Activated CD4-positive, alpha-beta T cell treated with anti-CD3 and anti-CD28 coated beads for 1 hour (primary cell): ENCODE results near the gene RBBP6.
A peak's percentile ranks its signal among the peaks of the same experiment; 100 is the strongest.

ENCODE experiments used
- DNase-seq: peaks from one replicate; pipeline ENCODE4 v3.0.0-alpha.2; 2020

Gene RBBP6

DNA sequence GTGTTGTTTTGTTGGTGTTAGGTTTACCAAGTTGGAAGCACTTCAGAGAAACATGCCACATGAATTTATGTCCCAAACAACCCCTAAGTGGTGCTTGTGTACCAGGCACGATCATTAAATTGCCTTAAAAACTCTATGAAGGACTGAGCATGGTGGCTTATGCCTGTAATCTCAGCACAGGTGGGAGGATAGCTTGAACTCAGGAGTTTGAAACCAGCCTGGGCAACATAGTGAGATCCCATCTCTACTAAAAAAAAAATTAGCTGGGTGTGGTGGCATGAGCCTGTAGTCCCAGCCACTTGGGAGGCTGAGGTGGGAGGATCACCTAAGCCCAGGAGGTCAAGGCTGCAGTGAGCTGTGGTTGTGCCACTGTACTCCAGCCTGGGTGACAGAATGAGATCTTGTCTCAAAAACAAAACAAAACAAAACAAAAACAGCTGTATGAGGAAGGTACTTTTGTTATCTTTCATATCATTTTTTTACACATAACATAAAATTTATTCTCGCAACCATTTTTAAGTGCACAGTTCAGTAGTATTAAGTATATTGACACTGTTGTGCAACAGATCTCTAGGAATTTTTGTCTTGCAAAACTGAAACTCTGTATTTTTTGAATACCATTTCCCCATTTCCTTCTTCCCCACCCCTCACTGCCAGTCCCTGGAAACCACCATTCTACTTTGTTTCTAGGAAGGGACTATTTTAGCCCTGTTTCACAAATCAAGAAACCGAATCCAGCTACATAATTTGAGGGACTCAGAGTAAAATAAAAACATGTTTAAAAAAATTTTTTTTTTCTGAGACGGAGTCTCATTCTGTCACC is 14.3 kb upstream of the RBBP6 start:
- no peak for DNase-seq

DNA sequence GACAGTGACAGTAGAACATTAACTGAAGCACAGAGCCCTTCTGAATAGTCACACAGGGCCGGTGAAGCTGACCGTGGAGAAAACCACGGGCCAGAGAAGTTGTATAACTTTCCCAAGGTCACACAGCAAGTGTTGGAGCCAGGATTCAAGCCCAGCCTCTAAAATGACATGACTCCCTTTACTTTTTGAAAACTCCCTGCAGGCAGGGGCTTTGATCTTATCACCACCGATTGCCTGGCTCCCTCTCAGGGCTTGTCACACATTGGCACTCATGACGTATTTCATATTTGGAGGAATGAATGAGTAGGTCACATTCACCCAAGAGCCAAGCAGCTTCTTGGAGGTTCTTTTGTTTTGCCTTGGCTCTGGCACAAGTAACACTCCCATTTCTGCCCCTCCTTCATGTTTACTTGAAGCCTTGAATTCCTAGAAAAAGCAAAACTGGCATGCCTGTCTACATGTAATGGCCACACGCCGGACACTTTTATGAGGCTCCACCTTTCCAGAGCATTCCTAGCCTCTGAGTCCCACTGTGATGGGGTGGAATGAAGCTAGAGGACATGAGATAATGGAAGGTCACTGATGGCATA is 13.3 kb upstream of the RBBP6 start:
- DNase-seq = no peak

DNA sequence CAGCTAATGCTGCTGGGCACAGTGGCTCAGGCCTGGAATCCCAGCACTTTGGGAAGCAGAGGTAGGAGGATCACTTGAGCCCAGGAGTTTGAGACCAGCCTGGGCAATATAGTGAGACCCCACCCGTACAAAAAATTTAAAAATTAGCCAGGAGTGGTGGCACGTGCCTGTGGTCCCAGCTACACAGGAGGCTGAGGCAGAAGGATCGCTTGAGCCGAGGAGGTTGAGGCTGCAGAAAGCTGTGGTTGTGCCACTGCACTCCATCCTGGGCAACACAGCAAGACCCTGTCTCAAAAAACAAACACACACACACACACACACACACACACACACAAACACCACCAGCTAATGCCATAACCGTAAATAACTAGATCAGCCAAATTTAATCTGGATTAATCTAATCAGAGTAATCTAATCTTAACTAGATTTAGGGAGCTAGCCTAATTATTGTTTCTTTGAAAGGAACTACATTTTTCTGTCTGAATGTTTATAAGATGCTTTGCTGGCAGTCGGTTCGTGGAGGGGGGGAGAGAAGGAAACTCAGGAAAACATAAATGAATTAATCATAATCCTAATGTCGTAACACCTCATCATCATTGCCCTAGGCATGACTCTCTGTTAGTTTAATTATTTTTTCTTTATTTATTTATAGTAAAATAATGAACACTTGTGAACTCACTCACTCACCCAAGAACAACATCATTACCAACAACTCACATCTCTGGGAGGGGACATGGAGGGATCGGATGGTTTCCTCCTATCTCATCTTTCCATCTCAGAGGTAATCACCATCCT is 12.5 kb upstream of the RBBP6 start:
- no peak for DNase-seq

DNA sequence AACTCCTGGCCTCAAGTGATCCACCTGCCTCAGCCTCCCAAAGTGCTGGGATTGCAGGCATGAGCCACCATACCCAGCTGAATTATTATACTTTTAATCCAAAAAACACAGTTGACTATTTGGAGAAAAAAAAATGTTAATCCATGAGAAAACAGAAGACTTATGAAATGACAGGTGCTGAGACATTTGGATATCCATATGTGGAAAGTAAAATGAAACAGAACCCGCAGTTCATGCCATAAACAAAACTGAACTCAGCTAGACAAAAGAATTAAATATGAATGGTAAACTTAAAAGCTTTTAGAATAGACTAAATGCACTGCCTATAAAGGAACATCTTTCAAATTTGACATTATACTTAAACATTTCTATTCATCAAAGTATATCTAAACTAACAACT is 8.2 kb upstream of the RBBP6 start:
- DNase-seq = no peak

DNA sequence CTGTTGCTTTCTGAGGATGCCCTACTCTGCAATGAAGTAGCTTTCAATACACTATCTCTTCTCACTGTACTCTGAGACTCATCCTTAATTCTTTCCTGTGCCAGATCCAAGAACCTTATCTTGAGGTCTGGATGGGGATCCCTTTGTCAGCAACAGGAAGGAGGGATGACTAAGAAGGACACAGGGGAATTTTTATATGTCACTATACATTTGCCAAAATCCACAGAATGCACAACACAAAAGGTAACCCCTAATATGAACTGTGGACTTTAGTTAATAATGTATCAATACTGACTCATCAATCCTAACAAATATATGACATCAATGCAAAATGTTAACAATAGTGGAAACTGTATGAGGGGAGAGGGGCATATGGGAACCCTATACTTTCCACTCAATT is 4.7 kb upstream of the RBBP6 start:
- no peak for DNase-seq

DNA sequence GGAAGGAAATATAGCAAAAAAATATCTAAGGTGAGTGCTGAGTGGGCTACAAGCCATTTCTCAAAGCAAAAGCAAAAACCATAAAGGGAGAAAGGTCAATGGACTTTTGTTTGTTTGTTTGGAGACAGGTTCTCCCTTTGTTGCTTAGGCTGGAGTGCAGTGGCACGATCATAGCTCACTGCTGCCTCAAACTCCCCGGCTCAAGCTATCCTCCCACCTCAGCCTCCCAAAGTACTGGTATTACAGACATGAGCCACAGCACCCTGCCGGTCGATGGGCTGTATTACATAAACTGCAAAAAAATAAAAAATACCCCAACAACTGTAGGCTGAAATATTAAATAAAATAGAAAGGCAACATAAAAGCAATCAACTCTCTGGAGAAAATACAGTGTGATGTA is 3.5 kb upstream of the RBBP6 start:
- DNase-seq = no peak

DNA sequence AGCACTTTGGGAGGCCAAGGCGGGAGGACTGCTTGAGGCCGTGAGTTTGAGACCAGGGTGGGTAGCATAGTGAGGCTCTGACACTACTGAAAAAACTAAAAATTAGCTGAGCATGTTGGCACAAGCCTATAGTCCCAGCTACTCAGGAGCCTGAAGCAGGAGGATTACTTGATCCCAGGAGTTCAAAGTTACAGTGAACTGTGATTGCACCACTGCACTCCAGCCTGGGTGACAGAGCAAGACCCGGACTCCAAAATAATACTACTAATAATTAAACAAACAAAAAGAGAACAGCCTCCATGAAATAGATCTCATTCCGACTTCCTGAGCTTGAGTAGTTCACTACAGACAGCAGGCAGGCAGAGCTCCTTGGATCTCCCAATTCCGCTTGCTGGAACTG is 2.7 kb upstream of the RBBP6 start:
- DNase-seq = no peak

DNA sequence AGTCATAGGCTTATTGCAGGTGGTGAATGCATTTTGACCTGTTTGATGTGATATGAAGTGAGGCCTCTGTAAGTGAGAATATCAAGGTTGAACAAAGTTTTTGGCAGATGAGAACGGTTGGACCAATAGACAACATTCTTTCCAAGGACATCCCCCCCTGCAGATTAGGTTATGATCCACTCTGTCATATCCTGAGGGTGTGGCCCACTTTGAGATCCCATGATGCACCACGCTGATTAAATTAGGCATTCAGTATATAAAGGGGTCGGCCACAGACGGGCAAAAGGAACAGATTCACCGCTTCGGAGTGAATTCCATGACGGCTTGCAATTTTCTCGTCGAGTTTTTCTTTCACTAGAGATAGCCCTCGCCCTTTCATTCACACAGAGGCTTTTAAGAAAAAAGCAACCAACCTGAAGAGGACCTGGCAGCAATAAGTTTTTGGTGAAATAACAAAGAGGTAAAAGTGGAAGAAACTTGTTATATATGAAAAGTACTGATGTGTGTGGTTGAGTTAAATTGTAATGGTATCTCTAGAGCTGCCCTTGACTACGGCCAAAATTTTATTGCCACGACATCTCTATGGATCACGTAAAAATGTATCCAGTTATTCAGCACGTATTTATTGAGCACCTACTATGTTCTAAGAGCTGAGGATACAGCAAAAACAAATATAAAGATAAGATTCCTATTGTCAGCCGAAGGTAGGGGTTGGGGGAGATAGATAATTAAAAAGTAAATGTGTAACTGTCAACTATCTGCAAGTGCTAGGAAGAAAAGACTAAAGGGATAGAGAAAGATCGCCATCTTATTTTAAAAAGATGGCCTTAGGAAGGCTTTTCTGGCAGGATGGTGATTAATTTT is 1.7 kb upstream of the RBBP6 start:
- DNase-seq = no peak

DNA sequence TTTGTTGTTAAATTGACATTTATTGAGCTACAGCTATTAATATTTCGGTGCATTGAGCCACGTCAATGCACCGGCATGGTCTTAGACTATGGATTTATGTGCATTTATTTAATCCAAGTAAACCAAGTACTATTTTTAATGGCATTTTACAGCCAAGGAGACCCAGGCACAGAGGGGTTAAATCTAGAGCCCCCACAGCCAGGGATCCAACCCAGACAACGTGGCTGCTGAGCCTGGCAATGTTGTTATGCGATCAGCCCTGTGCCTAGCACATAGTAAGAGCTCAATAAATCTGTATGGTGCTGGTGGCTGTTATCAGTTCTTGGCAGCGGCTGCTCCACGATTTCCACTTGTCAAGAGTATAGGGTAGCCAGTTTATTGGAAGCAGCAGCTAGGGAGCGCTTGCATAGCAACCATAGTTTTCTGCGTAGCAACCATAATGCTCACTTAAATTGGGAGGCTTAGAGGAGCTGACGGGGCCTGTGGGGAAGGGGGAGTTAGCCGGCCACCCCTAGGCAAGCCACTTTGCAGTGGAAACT is 541 bp upstream of the RBBP6 start:
- DNase-seq = no peak

DNA sequence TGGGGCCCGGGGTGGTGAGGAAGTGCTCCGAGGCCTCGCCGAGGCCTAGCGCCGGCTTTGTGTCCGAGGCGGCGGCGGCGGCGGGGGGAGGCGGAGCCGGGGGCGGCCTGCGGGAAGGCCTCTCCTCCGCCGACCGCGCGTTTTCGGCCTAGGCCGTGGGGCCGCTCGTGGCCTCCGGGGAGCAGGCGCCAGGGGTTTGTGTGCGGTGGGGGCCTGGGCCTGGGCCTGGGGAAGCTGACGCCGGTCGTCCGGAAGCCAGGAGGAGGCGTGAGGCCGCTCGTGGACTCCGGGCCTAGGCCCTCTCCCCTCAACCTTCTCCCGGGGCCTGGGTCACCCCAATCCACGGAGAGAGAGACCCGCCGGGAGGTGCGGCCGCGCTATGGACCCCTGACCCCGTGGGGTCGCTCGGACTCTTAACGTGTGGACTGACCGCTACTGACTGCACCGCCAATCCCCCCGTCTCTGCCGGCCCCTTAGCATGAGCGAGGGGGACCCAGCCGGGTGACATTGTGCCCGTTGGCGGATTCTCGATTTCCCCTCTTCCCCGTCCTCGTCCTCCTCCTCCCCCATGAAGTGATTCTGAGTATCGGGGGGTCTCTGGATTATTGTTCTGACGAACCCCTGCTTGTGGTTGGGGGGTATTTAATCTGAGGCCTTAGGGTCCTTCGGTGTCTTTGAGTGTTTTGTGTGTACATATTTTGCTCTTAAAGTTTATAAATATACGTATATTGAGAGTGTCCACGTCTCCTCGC is 660 bp downstream of the RBBP6 start:
- DNase-seq = peak; percentile 32

DNA sequence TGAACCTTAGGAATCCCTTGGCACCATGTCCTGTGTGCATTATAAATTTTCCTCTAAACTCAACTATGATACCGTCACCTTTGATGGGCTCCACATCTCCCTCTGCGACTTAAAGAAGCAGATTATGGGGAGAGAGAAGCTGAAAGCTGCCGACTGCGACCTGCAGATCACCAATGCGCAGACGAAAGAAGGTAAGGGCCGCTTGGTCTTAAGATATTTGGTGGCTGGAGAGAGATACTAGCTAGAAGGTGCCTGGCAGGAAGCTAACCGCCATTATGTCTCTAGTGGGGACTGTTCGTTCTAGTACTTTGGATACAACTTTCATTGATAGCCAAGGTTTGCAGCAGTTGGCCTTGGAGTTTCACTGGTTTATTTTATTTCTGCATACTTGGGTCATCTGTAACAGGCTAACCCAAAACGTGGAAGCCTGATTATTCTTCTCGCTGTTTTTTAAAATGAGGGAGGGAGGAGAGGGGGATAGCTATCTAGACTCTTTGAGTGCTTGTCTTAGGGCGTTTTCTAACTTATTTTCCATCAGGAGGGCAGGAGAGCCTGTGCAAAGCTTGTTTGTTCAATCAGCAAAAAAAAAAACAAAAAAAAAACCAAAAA is 1.3 kb downstream of the RBBP6 start:
- DNase-seq = no peak

DNA sequence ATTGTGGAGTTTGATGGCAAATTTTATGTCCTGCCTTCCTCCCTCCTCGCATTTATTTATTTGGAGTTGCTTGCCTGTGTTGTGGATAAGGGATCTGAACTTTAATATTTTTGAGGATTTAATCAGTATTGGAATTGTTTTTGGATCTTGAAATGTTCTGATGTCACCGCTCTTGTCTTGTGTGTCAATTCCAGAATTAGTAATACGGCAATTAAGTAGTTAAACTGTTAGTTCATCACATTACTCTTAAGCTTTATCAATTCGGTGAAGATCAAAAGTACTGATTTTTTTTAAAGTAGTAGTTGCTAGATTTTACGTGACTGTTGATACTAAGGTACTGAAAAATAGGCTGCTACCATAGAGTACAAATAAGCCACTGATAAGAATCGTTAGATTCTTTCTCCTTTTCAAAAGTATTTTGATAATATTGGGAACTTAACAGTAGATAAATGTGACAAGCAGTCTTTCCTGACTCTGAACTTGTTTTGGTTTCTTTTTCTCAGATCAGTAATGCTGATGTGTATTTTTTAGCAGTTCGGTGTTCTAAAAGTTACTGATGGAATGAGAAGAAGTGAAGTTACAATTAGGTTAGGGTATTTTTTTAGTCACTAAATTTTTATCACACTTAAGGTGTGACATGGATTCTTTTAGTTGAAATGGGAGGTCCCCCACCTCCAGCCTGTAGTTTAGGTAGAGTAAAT is 2.0 kb downstream of the RBBP6 start:
- no peak for DNase-seq

DNA sequence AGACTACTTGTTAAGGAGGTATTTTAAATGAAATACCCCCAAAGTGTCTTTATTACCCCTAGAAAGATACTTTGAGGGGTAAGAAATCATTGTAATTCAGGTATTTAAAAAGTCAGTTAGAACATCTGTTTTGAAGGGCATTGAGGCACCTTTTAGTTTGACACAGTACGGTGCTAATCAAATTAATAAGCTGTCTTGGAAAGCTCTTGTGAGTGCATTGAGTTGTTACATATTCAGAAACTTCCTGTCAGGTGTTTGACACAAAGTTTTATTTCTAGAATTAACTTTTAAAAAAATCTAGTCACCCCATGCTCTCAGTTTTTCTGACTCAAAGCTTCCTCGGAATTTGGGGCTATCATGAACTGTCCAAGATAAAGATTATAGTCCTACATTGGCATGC is 4.6 kb downstream of the RBBP6 start:
- DNase-seq = no peak

DNA sequence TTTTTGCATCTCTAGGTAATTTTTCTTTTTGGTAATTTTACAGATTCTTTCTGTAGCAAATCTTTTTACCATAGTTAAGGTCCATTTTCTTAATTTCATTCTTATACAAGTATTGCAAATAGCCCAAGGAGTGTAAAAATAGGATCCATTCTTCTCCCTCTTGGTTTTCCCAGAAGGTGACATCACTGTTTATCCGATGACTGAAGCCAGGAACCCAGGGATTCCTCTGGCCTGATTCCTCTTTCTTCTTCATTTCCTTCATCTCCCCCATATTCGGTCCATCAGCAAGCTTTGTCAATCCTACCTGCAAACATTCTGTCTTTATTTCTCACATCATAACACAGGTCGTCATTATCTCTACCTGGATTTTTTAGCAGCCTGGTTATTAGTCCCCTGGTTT is 5.3 kb downstream of the RBBP6 start:
- DNase-seq = no peak

DNA sequence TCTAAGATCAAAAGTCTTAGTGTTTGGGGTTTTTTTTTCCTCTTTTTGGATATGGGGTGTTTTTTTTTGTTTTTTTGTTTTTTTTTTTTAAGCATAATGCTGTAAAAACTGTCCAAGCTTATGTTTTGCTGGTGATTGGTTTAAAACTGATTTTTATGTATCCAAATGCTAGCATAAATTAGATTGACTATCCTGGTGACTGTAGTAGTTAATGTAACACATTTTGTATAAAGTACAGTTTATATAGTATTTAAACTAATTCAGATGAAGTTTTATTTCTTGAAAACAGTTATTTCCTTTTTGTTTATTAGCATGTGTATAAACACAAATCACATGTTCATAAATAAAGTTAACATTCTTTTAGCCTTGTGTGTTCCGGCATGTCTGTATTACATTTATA is 10.9 kb downstream of the RBBP6 start:
- no peak for DNase-seq

DNA sequence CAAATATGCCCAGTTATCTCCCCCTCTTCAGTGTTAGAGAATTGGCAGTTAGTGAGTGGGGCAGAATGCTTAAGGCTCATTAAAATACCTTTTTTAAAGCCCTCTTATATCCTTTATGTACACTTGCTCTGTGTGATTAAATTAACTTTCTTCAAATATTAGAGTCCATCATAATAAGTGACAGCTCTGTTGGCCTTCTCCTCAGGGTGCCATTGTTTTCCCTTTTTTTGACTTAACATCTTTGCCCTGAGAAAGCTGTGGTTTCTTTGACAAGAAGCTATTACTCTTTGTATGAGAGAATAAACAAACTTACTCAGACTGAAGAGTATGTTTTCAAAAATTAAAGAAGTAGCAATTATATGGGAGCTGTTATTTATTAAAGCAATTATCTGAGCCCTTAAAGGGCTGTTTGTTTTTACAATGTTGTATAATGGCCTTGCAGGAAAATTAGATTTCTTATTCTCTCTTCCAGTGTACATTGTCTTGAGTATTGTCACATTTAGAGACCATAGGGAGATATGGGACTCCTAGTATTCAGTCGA is 13.4 kb downstream of the RBBP6 start:
- DNase-seq = no peak

DNA sequence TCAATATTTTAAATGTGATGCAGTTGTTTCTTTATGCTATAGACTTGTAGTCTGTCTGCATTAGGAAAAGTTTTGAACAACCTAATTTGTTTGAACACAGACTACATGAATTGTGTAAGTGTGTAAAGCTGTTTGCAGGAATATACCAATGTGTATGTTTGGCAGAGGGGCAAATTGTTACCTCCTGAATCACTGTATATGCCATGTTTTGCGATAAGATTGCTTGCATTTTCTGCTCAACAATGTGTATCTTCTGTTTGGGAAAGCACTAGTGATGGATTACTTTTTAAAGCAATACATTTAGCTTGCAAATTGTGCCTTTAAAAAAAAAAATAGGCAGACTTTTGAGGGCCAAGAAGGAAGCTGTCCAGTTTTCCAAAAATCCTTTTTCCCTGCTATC is 14.6 kb downstream of the RBBP6 start:
- DNase-seq = no peak

DNA sequence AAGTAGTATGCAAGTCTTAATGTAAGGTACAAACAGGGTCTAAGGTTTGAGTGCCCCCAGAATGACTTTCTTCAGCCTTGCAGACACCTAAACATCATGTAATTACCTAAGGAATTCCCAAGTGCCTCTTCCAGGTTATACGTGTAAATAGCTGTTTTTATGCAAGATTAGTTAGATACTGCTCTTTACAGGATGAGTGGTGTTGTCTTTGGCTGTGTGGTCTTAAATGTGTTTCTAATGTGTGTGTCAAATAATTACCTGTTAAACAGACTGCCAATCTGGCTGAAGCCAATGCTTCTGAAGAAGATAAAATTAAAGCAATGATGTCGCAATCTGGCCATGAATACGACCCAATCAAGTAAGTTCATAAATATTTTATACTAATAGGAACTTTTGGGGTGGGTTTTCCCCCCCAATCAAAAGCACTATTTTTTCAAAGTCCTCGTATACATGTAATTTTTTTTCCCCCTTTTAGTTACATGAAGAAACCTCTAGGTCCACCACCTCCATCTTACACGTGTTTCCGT is 16.0 kb downstream of the RBBP6 start:
- no peak for DNase-seq

DNA sequence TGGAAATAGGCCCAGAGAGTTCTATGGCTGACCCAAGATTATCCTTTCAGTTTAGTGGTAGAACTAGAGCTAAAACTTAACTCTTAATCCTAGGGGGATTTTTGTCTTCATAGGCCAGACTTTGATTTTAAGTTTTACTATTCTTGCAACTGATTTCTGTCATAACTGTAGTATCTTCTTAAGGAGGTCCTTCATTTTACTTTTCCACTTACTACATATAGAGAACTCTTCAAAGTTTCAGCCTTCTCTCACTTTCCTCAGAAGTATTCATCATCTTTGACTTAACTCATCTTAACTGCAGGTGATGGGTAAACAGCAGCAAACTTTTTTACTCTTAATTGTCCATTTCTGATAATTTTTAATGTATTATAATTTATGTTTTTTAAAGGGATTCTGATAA is 23.4 kb downstream of the RBBP6 start:
- no peak for DNase-seq

DNA sequence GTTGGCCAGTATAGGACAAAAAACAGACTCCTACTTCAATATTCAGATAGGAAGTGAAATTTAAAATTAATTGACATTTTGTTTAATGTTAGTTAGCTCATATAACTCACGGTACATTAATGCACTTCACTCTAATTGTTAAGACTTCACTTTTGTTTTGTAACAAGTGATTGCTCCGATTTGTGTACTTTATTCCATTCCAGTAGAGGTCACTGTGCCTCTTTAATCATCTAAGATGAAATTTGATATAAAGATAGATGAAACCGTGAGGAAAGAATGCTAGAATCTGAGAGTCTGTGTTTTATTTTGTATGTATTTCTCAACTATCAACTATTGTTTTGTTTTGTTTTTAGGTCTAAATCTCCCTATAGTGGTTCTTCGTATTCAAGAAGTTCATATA is 29.0 kb downstream of the RBBP6 start:
- DNase-seq = no peak
